ENCODE measurements around the gene CNTN4.

DNA sequence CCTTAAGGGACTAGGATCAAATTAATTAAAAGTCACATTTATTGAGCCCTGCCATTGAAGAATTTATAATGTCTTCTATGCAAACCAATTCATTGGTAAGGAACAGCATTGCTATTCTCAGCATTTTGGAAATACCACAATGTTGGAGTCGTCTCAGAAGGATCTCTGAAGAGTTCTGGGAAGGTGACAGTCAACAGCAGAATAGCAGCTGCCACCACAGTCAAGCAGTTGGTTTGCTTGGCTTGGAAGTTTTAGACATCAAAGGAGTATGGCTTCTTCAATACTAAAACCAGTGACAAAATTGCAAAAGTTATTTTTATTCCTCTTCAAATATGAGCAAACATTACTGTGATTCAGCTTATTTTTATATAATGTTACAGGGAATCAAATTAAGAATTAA, 167.9 kb downstream of the CNTN4 start:
- TF ChIP-seq CTCF (IDR thresholded peaks at IDR 0.05 in 8 of 11, conservative IDR thresholded peaks at IDR 0.05 in 3 of 11) (no peak), POLR2AphosphoS5 (IDR thresholded peaks at IDR 0.05) (no peak), POLR2A (IDR thresholded peaks at IDR 0.05) (no peak)

Data from spleen (tissue), 7 donors.